Measurements from ENCODE around the gene ZNF333.

ZNF333 gene

DNA sequence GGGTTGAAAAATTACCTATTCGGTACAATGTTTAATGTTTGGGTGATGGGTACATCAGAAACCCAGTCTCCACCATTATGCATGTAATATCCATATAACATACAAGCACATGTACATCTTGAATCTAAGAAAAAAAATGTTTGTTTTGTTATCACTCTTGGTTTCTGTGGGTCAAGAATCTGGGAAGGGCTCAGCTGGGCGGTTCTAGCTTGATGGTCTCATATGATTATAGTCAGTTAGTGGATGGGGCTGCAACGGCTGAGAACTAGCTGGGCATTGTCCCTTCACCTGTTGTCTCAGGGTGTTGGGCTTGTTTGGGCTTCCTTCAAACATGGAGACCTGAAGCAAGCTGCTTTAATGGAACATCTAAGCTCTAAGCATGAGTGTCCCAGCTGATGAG, 19.9 kb upstream of the ZNF333 start:
- Histone ChIP-seq H3K27ac (replicated peaks; ENCODE audit: low read length) (no peak overlapping the region), H3K36me3 (replicated peaks in 1 of 2; ENCODE audit: control insufficient read depth in 2 of 2, insufficient read depth in 2 of 2, low read length in 2 of 2) (no peaks in the 10 kb centered on the region), H3K79me1 (ENCODE audit: low read depth, low read length) (no peaks in the 10 kb centered on the region), H3K9me3 (replicated peaks in 1 of 2; ENCODE audit: control insufficient read depth in 2 of 2, insufficient read depth in 1 of 2, low read depth in 1 of 2, low read length in 2 of 2) (peaks cover 0 to 14% of the 10 kb centered on the region in 2 donors), H3K23ac (ENCODE audit: low read depth, low read length, poor library complexity) (no peak overlapping the region), H2AFZ (ENCODE audit: low read length) (no peak overlapping the region), H2BK15ac (ENCODE audit: low read length) (no peak overlapping the region), H3K4me3 (ENCODE audit: low read length in 2 of 2) (no peak overlapping the region), H2AK5ac (ENCODE audit: low read depth, low read length) (no peak overlapping the region), H3K18ac (ENCODE audit: low read length) (no peak overlapping the region), H4K91ac (ENCODE audit: low read depth, low read length, poor library complexity) (no peak overlapping the region), H2BK120ac (ENCODE audit: low read depth, low read length) (no peak overlapping the region), H4K8ac (ENCODE audit: low read depth, low read length) (no peak overlapping the region), H3K27me3 (ENCODE audit: control insufficient read depth in 3 of 3, insufficient read depth in 3 of 3, low read depth in 1 of 3, low read length in 3 of 3) (peaks cover 0 to 19% (median 0%) of the 10 kb centered on the region in 3 experiments), H3K4me2 (ENCODE audit: insufficient read depth, low read length, poor library complexity, severe bottlenecking) (no peak overlapping the region), H3K9ac (ENCODE audit: low read depth, low read length, poor library complexity) (no peak overlapping the region), H2BK12ac (ENCODE audit: low read length) (no peak overlapping the region), H2BK5ac (ENCODE audit: low read length) (no peak overlapping the region), H3K4ac (ENCODE audit: low read length) (no peak overlapping the region), H3K4me1 (ENCODE audit: control insufficient read depth in 2 of 2, insufficient read depth in 1 of 2, low read depth in 1 of 2, low read length in 2 of 2) (no peaks in the 10 kb centered on the region), H3K14ac (ENCODE audit: low read length) (no peak overlapping the region)
- WGBS, 2 donors (ENCODE audit: extremely low coverage in 2 of 2, insufficient read length in 2 of 2, insufficient replicate concordance in 1 of 2), result no CpG with 5 or more reads among the region's 3 CpGs
- DNase-seq (ENCODE audit: low spot score), result no peak

DNA sequence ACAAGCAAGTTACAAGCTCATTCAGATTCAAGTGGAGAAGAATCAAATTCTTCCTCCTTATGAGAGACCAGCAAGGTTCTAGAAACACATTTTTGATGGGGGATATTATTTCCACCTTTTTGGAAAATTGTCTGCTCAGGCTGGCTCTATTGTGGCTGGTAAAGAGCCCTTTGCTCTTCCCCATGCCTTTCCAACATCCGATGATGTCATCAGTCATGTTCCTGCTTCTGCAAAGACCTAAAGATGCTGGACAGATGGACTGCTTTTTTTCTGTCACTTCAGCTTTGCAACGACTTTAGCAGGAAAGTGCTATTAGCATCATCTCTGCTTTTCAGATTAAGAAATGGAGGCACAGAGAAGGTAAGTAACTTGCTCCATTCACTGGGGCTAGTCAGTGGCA, 19.4 kb upstream of the ZNF333 start:
- Histone ChIP-seq H3K79me1 (ENCODE audit: low read depth, low read length) (no peaks in the 10 kb centered on the region), H2BK15ac (ENCODE audit: low read length) (no peak overlapping the region), H3K23ac (ENCODE audit: low read depth, low read length, poor library complexity) (no peak overlapping the region), H3K36me3 (replicated peaks in 1 of 2; ENCODE audit: control insufficient read depth in 2 of 2, insufficient read depth in 2 of 2, low read length in 2 of 2) (no peaks in the 10 kb centered on the region), H4K8ac (ENCODE audit: low read depth, low read length) (no peak overlapping the region), H3K4me2 (ENCODE audit: insufficient read depth, low read length, poor library complexity, severe bottlenecking) (no peak overlapping the region), H3K18ac (ENCODE audit: low read length) (no peak overlapping the region), H2AFZ (ENCODE audit: low read length) (no peak overlapping the region), H2AK5ac (ENCODE audit: low read depth, low read length) (no peak overlapping the region), H3K14ac (ENCODE audit: low read length) (no peak overlapping the region), H3K4me3 (ENCODE audit: low read length in 2 of 2) (no peak overlapping the region), H3K27me3 (ENCODE audit: control insufficient read depth in 3 of 3, insufficient read depth in 3 of 3, low read depth in 1 of 3, low read length in 3 of 3) (peaks cover 0 to 19% (median 0%) of the 10 kb centered on the region in 3 experiments), H2BK12ac (ENCODE audit: low read length) (no peak overlapping the region), H3K27ac (replicated peaks; ENCODE audit: low read length) (no peak overlapping the region), H3K9me3 (replicated peaks in 1 of 2; ENCODE audit: control insufficient read depth in 2 of 2, insufficient read depth in 1 of 2, low read depth in 1 of 2, low read length in 2 of 2) (peaks cover 0 to 14% of the 10 kb centered on the region in 2 donors), H2BK120ac (ENCODE audit: low read depth, low read length) (no peak overlapping the region), H2BK5ac (ENCODE audit: low read length) (no peak overlapping the region), H3K9ac (ENCODE audit: low read depth, low read length, poor library complexity) (no peak overlapping the region), H3K4ac (ENCODE audit: low read length) (no peak overlapping the region), H4K91ac (ENCODE audit: low read depth, low read length, poor library complexity) (no peak overlapping the region), H3K4me1 (ENCODE audit: control insufficient read depth in 2 of 2, insufficient read depth in 1 of 2, low read depth in 1 of 2, low read length in 2 of 2) (no peaks in the 10 kb centered on the region)
- no CpG with 5 or more reads among the region's 2 CpGs for WGBS, 2 donors (ENCODE audit: extremely low coverage in 2 of 2, insufficient read length in 2 of 2, insufficient replicate concordance in 1 of 2)
- DNase-seq (ENCODE audit: low spot score), result no peak

DNA sequence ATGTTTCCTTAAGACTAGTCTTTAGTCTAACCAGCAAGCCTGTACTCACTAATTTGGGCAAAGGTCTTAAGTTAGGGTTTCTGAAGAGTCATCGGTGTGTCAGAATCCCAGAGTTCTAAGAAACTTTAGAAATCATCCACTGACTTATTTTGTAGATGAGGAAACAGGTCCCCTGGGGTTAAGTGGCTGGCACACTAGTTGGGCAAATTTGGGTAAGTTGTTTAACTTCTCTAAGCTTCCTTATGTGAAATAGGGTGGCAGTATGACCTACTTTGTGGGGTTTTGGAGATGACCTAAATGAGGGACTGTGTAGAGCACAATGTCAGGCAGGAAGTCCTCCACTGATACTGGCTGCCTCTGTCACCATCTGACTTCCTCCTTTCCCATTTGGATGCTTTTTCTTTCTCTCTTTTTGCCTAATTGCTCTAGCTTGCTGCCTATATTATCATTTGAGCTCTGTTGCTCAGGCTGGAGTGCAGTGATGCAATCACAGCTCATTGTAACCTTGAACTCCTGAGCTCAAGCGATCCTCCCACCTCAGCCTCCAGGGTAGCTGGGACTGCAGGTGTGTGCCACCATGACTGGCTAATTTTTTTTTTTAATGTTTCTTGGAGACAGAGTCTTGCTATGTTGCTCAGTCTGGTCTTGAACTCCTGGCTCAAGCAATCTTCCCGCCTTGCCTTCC, 17.5 kb upstream of the ZNF333 start:
- no peak overlapping the region for H2BK120ac ChIP-seq (ENCODE audit: low read depth, low read length)
- H3K4me3 ChIP-seq (ENCODE audit: low read length in 2 of 2), result no peak overlapping the region
- no CpG with 5 or more reads among the region's 3 CpGs for WGBS, 2 donors (ENCODE audit: extremely low coverage in 2 of 2, insufficient read length in 2 of 2, insufficient replicate concordance in 1 of 2)
- no peak overlapping the region for H3K14ac ChIP-seq (ENCODE audit: low read length)
- peaks cover 0 to 19% (median 0%) of the 10 kb centered on the region in 3 experiments for H3K27me3 ChIP-seq (ENCODE audit: control insufficient read depth in 3 of 3, insufficient read depth in 3 of 3, low read depth in 1 of 3, low read length in 3 of 3)
- H3K79me1 ChIP-seq (ENCODE audit: low read depth, low read length), result no peaks in the 10 kb centered on the region
- H2BK5ac ChIP-seq (ENCODE audit: low read length), result no peak overlapping the region
- H4K8ac ChIP-seq (ENCODE audit: low read depth, low read length), result no peak overlapping the region
- H3K9ac ChIP-seq (ENCODE audit: low read depth, low read length, poor library complexity), result no peak overlapping the region
- no peaks in the 10 kb centered on the region for H3K4me1 ChIP-seq (ENCODE audit: control insufficient read depth in 2 of 2, insufficient read depth in 1 of 2, low read depth in 1 of 2, low read length in 2 of 2)
- no peak overlapping the region for H2BK12ac ChIP-seq (ENCODE audit: low read length)
- no peak for DNase-seq (ENCODE audit: low spot score)
- H3K9me3 ChIP-seq (replicated peaks in 1 of 2; ENCODE audit: control insufficient read depth in 2 of 2, insufficient read depth in 1 of 2, low read depth in 1 of 2, low read length in 2 of 2), result peaks cover 0 to 14% of the 10 kb centered on the region in 2 donors
- H2AFZ ChIP-seq (ENCODE audit: low read length), result no peak overlapping the region
- no peak overlapping the region for H2BK15ac ChIP-seq (ENCODE audit: low read length)
- no peak overlapping the region for H3K18ac ChIP-seq (ENCODE audit: low read length)
- no peaks in the 10 kb centered on the region for H3K36me3 ChIP-seq (replicated peaks in 1 of 2; ENCODE audit: control insufficient read depth in 2 of 2, insufficient read depth in 2 of 2, low read length in 2 of 2)
- H3K4ac ChIP-seq (ENCODE audit: low read length), result no peak overlapping the region
- H3K27ac ChIP-seq (replicated peaks; ENCODE audit: low read length), result no peak overlapping the region
- H3K4me2 ChIP-seq (ENCODE audit: insufficient read depth, low read length, poor library complexity, severe bottlenecking), result no peak overlapping the region
- H2AK5ac ChIP-seq (ENCODE audit: low read depth, low read length), result no peak overlapping the region
- no peak overlapping the region for H4K91ac ChIP-seq (ENCODE audit: low read depth, low read length, poor library complexity)
- H3K23ac ChIP-seq (ENCODE audit: low read depth, low read length, poor library complexity), result no peak overlapping the region

DNA sequence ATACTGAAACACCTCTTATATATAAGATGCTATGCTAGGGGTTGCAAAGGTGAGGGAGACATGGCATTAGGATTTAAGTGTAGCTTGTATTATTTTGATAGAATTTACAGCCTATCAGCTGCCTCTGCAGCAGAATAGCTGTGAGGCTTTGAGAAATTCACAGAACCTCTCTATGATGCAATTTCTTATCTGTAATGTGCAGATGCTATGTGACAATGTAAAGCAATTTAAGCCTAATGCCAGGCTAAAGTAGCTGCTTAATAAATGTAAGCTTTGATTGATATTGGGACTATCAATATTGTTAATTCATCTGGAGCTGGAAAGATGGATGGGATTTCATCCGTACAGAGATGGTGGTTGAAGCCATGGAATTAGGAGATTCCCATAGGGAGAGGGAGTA, 16.8 kb upstream of the ZNF333 start:
- H2BK12ac ChIP-seq (ENCODE audit: low read length), result no peak overlapping the region
- no peak overlapping the region for H4K91ac ChIP-seq (ENCODE audit: low read depth, low read length, poor library complexity)
- no peak overlapping the region for H3K14ac ChIP-seq (ENCODE audit: low read length)
- no peak overlapping the region for H4K8ac ChIP-seq (ENCODE audit: low read depth, low read length)
- no peak overlapping the region for H3K23ac ChIP-seq (ENCODE audit: low read depth, low read length, poor library complexity)
- no peaks in the 10 kb centered on the region for H3K79me1 ChIP-seq (ENCODE audit: low read depth, low read length)
- no peak overlapping the region for H2BK120ac ChIP-seq (ENCODE audit: low read depth, low read length)
- H3K9ac ChIP-seq (ENCODE audit: low read depth, low read length, poor library complexity), result no peak overlapping the region
- no peaks in the 10 kb centered on the region for H3K4me1 ChIP-seq (ENCODE audit: control insufficient read depth in 2 of 2, insufficient read depth in 1 of 2, low read depth in 1 of 2, low read length in 2 of 2)
- WGBS, 2 donors (ENCODE audit: extremely low coverage in 2 of 2, insufficient read length in 2 of 2, insufficient replicate concordance in 1 of 2), result no CpG with 5 or more reads among the region's 1 CpG
- no peaks in the 10 kb centered on the region for H3K36me3 ChIP-seq (replicated peaks in 1 of 2; ENCODE audit: control insufficient read depth in 2 of 2, insufficient read depth in 2 of 2, low read length in 2 of 2)
- H3K27ac ChIP-seq (replicated peaks; ENCODE audit: low read length), result no peak overlapping the region
- no peak overlapping the region for H2AK5ac ChIP-seq (ENCODE audit: low read depth, low read length)
- no peak overlapping the region for H2BK5ac ChIP-seq (ENCODE audit: low read length)
- no peak overlapping the region for H3K4me2 ChIP-seq (ENCODE audit: insufficient read depth, low read length, poor library complexity, severe bottlenecking)
- no peak overlapping the region for H3K18ac ChIP-seq (ENCODE audit: low read length)
- no peak overlapping the region for H3K4ac ChIP-seq (ENCODE audit: low read length)
- no peak overlapping the region for H2BK15ac ChIP-seq (ENCODE audit: low read length)
- peaks cover 0 to 14% of the 10 kb centered on the region in 2 donors for H3K9me3 ChIP-seq (replicated peaks in 1 of 2; ENCODE audit: control insufficient read depth in 2 of 2, insufficient read depth in 1 of 2, low read depth in 1 of 2, low read length in 2 of 2)
- no peak overlapping the region for H2AFZ ChIP-seq (ENCODE audit: low read length)
- H3K27me3 ChIP-seq (ENCODE audit: control insufficient read depth in 3 of 3, insufficient read depth in 3 of 3, low read depth in 1 of 3, low read length in 3 of 3), result peaks cover 0 to 19% (median 0%) of the 10 kb centered on the region in 3 experiments
- H3K4me3 ChIP-seq (ENCODE audit: low read length in 2 of 2), result no peak overlapping the region
- DNase-seq (ENCODE audit: low spot score), result no peak
